ENCODE results near the gene APOL5.

DNA sequence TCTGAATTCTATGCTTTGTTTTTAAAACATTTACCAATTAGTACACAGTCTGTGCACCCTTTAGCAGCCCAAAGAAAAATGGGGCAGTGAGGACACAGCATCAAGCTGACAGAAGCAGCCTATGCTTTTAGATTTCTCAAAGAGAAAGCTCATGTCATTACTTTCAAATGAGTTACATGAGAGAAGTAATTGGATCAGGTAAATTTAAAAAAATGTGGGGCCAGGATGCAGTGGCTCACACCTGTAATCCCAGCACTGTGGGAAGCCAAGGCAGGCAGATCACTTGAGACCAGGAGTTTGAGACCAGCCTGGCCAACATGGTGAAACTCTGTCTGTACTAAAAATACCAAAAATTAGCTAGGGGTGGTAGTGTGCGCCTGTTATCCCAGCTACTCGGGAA is 57.7 kb downstream of the APOL5 start:
- TF ChIP-seq, protein P1, sequence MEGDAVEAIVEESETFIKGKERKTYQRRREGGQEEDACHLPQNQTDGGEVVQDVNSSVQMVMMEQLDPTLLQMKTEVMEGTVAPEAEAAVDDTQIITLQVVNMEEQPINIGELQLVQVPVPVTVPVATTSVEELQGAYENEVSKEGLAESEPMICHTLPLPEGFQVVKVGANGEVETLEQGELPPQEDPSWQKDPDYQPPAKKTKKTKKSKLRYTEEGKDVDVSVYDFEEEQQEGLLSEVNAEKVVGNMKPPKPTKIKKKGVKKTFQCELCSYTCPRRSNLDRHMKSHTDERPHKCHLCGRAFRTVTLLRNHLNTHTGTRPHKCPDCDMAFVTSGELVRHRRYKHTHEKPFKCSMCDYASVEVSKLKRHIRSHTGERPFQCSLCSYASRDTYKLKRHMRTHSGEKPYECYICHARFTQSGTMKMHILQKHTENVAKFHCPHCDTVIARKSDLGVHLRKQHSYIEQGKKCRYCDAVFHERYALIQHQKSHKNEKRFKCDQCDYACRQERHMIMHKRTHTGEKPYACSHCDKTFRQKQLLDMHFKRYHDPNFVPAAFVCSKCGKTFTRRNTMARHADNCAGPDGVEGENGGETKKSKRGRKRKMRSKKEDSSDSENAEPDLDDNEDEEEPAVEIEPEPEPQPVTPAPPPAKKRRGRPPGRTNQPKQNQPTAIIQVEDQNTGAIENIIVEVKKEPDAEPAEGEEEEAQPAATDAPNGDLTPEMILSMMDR (IDR thresholded peaks at IDR 0.05): no peak
- no peak for TF ChIP-seq POLR2A (IDR thresholded peaks at IDR 0.05)
